ENCODE data around the gene BAG3. TPM values are rescaled to one million over a fixed set of nuclear protein-coding genes. Genes with fewer than 3 reads are reported as not detected.
"Not testable (repeated sequence)": the region's sequence is repeated elsewhere in the genome, so short reads cannot be mapped to it uniquely, and the experiment has no call there.

Gene BAG3
- 10 to 100 TPM; 27.1 to 27.6 TPM for total RNA-seq

DNA sequence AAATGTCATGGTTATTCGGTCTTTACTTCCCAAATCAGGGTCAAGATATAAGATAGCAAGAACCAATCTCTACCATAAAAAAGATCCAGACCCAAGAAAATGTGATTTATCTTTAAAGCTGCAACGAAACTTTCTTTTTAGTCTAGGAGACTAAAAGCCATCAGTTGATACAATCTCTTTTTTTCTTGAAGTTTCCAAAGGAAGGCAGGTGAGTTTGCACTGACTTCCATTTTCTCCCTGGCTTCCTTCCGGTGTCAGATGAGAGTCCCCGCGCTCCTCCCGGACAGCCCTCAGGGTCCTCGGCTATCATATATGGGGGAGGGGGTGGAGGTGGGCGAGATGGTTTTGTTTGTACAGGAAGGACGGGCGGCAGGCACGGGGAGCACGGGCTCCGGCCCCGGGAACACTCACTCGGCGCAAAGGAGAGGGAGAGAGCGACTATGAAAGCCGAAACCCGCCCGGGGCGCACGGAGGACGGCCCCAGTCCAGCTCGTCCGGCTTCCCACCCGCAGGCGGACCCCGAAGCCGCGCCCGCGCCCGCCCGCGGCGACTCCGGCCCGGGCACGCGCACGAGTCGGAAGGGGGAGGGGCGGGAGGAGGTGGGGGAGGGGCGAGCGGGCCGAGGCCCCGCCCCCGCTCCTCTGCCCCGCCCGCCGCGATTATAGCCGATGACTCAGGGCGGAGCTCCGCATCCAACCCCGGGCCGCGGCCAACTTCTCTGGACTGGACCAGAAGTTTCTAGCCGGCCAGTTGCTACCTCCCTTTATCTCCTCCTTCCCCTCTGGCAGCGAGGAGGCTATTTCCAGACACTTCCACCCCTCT is at the start of gene BAG3:
Gene BAG3 (plus strand): TSS at position 689 of the 822 bp plus-strand sequence. CDS start 296 bp downstream, outside the sequence.
- H3K9me3 Mint-ChIP-seq = peaks cover 3% of the 10 kb centered on the region
- H3K27ac Mint-ChIP-seq = peak within 1 kb of the TSS; percentile 98
- POLR2A ChIA-PET = no interaction called here
- H3K4me1 Mint-ChIP-seq = peaks cover 44% of the 10 kb centered on the region
- peaks cover 8% of the 10 kb centered on the region for H3K36me3 Mint-ChIP-seq (ENCODE audit: low read depth)
- H3K4me3 Mint-ChIP-seq = peak within 1 kb of the TSS; percentile 98
- CTCF ChIA-PET = interaction anchor here (1.0 to 1.6 kb wide), 4 partner anchors 13 to 58 kb away, joined by 3 to 7 read pairs (median 5); no protein-coding TSS in a partner anchor
- H3K27me3 Mint-ChIP-seq = peaks cover 3% of the 10 kb centered on the region
- peak; percentile 82 for DNase-seq

DNA sequence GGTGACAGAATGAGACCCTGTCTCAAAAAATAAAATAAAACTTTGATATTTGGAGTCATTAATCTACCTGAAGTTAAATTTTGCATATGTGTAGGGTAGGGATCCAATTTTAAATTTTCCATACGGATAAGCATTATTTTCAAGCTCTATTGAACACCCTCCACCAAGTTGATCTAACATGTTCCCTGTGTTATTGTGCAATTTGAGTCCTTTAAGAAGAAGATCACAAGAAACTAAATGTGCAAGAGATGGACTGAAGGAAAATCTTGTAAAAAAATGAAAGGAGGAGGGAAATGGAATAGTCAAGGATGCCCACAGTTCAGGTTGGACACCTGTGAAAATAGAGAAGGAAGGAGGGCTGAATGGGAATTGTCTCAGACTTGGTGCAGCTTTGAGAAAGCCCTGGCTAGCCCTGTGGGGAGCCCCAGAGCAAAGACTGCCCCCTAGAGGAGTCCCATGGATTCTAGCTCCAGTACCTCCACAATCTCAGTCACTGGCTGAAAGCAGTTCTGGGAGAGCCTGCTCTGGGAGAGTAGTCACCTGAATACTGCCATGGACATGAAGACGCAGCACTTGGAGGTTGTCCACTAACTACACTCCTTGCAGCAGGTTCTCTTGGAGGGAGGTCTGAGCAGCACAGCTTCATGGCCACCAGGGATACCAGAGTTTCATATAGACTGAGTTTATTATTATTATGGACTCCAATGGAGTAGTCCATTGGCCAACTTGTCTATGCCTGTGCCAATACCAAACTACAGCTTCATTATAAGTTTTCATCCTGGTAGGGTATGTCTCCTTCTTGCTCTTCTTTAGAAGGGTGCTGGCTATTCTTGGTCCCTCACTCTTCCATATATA is 48.7 kb upstream of the BAG3 start:
- Mint-ChIP-seq H3K36me3 (ENCODE audit: low read depth) (no peaks in the 10 kb centered on the region), H3K27me3 (no peaks in the 10 kb centered on the region), H3K27ac (no peak overlapping the region), H3K4me1 (peaks cover 13% of the 10 kb centered on the region), H3K9me3 (no peaks in the 10 kb centered on the region), H3K4me3 (no peak overlapping the region)
- DNase-seq = peak; percentile 61
- ChIA-PET POLR2A (no interaction called here), CTCF (interaction anchor here (0.6 to 1.8 kb wide), 16 partner anchors 9 to 331 kb away, joined by 3 to 7 read pairs (median 4); no protein-coding TSS in a partner anchor)

DNA sequence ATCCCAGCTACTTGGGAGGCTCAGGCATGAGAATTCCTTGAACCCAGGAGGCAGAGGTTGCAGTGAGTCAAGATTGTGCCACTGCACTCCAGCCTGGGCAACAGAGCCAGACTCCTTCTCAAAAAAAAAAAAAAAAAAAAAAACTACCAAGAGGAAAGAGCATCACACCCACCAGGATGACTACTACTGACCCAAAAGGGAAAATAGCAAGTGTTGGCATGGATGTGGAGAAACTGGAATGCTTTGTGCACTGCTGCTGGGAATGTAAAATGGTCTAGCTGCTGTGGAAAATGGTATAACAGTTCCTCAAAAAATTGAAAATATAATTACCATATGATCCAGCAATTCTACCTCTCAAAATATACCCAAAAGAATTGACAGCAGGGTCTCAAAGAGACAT is 46.7 kb upstream of the BAG3 start:
- POLR2A ChIA-PET = no interaction called here
- no peak for DNase-seq
- Mint-ChIP-seq H3K36me3 (ENCODE audit: low read depth) (no peaks in the 10 kb centered on the region), H3K27ac (no peak overlapping the region), H3K4me3 (no peak overlapping the region), H3K27me3 (no peaks in the 10 kb centered on the region), H3K4me1 (peaks cover 6% of the 10 kb centered on the region), H3K9me3 (no peaks in the 10 kb centered on the region)
- CTCF ChIA-PET = interaction anchor here (1.0 kb wide), 1 partner anchor 13 kb away, joined by 3 read pairs; no protein-coding TSS in a partner anchor

DNA sequence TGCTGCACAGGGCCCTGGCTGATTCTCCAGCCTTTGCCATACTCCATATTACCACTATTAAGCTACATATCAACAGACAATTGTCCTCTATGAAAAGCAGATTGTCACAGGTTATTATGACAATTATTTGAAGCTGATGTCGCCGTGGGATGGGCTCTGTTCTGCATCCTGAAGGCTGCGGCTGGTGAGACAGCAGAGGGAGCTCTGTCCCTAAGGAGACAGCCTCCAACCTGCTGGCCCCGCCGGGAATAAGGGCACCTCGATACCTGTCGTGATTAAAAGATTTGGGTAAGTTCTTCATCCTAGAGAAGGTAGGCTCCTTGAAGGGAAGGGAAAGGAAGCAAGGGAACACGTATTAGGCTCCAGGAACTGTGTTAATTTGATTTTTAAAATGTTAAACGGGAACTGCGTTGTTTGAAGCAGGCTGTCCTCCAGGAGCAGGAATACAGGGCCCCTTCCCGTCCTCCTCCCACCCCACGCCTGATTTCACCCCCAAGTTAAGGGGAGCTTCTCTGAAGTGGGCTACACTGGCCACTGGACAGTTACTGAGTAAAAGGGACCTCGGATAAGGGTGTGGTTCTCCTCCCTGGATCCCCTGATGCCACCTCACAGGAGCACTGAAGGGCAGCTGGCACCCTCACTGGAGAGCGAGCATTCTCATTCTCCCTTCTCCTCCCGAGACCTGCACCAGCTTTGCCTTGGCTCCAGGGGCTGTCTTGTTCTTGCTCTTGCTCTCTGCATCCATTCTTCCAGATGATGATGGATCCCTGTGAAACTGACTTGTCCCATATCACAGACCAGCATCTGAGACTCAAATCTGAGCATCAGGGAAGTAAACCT is 42.6 kb upstream of the BAG3 start:
- ChIA-PET CTCF (interaction anchor here (1.0 kb wide), 2 partner anchors 36 to 142 kb away, joined by 3 read pairs; no protein-coding TSS in a partner anchor), POLR2A (no interaction called here)
- DNase-seq = peak; percentile 18
- Mint-ChIP-seq H3K36me3 (ENCODE audit: low read depth) (no peaks in the 10 kb centered on the region), H3K27ac (no peak overlapping the region), H3K4me3 (no peak overlapping the region), H3K9me3 (peaks cover 6% of the 10 kb centered on the region), H3K4me1 (peaks cover 4% of the 10 kb centered on the region), H3K27me3 (peaks cover 3% of the 10 kb centered on the region)

DNA sequence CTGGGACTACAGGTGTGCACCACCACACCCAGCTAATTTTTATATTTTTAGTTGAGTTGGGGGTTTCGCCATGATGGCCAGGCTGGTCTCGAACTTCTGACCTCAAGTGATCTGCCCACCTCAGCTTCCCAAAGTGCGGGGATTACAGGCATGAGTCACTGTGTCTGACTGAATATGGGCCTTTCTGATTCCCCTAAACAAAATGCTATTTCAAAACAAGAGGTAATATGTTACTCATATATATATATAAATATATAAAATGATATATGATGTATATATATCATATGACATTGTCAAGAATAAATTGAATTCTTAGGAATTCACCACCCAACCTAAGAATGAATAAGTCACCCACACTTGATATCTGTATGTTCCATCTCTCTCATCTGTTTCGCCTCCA is 41.7 kb upstream of the BAG3 start:
- Mint-ChIP-seq H3K27me3 (peaks cover 3% of the 10 kb centered on the region), H3K27ac (no peak overlapping the region), H3K9me3 (peaks cover 6% of the 10 kb centered on the region), H3K36me3 (ENCODE audit: low read depth) (no peaks in the 10 kb centered on the region), H3K4me3 (no peak overlapping the region), H3K4me1 (peaks cover 4% of the 10 kb centered on the region)
- ChIA-PET POLR2A (interaction anchor here (0.6 to 0.7 kb wide), 2 partner anchors 40 to 1596 kb away, joined by 4 to 6 read pairs; no protein-coding TSS in a partner anchor), CTCF (interaction anchor here (0.6 kb wide), 1 partner anchor 503 kb away, joined by 5 read pairs; no protein-coding TSS in a partner anchor)
- DNase-seq = no peak

DNA sequence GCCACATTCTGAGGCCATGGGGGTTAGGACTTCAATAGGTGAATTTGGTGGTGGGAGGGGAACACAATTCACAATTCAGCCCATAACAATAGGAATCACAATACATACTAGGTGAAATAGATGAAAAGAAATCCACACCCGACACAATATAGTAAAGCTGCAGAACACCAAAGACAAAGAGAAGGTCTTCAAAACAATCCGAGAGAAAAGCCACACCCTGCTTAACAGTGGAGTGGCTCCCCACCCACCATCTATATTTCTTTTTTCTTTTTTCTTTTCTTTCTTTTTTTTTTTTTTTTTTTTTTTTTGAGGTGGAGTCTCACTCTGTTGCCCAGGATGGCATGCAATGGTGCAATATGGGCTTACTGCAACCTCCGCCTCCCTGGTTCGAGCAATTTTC is 39.7 kb upstream of the BAG3 start:
- H3K4me3 Mint-ChIP-seq = no peak overlapping the region
- no peaks in the 10 kb centered on the region for H3K36me3 Mint-ChIP-seq (ENCODE audit: low read depth)
- POLR2A ChIA-PET = no interaction called here
- no peak for DNase-seq
- peaks cover 6% of the 10 kb centered on the region for H3K9me3 Mint-ChIP-seq
- H3K27me3 Mint-ChIP-seq = peaks cover 3% of the 10 kb centered on the region
- H3K27ac Mint-ChIP-seq = no peak overlapping the region
- peaks cover 4% of the 10 kb centered on the region for H3K4me1 Mint-ChIP-seq
- CTCF ChIA-PET = interaction anchor here (1.1 kb wide), 1 partner anchor 9 kb away, joined by 4 read pairs; no protein-coding TSS in a partner anchor

DNA sequence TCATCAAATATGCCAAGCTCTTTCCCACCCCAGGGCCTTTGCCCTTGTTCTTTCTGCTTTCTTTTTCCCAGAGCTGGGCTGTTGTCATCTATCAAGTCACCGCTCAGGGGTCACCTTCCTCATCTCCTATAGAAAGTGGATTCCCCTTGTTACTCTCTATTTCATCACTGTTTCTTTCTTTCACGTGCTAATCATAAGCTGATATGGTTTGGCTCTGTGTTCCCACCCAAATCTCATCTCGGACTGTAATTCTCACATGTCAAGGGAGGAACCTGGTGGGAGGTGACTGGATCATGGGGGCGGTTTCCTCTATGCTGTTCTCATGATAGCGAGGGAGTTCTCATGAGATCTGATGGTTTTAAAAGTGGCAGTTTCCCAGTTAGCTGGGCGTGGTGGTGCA is 37.4 kb upstream of the BAG3 start:
- CTCF ChIA-PET = interaction anchor here (0.6 to 1.7 kb wide), 4 partner anchors 11 to 157 kb away, joined by 3 to 7 read pairs (median 3); no protein-coding TSS in a partner anchor
- Mint-ChIP-seq H3K27ac (no peak overlapping the region), H3K4me1 (no peaks in the 10 kb centered on the region), H3K27me3 (peaks cover 3% of the 10 kb centered on the region), H3K9me3 (peaks cover 6% of the 10 kb centered on the region), H3K4me3 (no peak overlapping the region), H3K36me3 (ENCODE audit: low read depth) (no peaks in the 10 kb centered on the region)
- DNase-seq = no peak
- POLR2A ChIA-PET = no interaction called here

DNA sequence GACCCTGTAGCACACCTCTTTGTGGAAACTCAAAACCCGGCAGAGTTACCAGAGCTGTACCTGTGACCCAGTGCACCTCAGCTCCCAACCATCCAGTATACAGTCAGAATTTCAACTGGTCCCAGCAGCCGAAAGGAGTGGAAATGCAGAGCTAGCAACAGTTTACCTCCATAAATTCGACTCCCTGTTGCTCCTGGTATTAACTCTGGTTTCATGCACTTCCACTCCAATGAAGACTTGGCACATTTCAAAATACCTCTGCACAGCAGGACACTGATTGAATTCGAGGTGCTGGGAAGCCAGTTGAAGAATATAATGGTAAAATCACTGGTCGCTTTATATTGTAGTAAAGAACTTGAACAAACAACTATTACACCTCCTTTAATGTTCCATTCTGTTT is 36.5 kb upstream of the BAG3 start:
- Mint-ChIP-seq H3K4me1 (no peaks in the 10 kb centered on the region), H3K9me3 (peaks cover 6% of the 10 kb centered on the region), H3K27me3 (peaks cover 3% of the 10 kb centered on the region), H3K36me3 (ENCODE audit: low read depth) (no peaks in the 10 kb centered on the region), H3K27ac (no peak overlapping the region), H3K4me3 (no peak overlapping the region)
- no peak for DNase-seq
- ChIA-PET POLR2A (no interaction called here), CTCF (interaction anchor here (1.1 to 1.7 kb wide), 2 partner anchors 12 to 13 kb away, joined by 3 to 7 read pairs; no protein-coding TSS in a partner anchor)

DNA sequence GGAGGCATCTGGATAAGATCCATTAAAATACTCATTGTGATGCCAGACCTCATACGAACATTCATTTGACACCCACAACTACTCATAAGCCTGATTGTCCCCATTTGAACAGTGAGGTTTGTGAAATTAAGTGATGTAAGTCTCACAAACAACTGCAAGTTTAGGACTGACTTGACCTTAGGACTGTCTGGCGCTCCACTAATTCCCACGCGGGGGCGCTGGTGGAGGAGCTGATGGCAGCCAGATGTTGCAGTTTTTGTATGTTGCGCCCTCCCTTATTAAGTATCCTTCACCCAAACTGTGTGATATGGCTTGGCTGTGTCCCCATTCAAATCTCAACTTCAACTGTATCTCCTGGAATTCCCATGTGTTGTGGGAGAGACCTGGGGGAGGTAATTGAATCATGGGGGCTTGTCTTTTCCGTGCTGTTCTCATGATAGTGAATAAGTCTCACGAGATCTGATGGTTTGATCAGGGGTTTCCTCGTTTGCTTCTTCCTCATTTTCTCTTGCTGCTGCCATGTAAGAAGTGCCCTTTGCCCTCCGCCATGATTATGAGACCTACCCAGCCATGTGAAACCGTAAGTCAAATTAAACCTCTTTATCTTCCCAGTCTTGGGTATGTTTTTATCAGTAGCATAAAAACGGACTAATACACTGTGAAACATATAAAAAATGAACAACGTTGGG is 34.2 kb upstream of the BAG3 start:
- Mint-ChIP-seq H3K27me3 (no peaks in the 10 kb centered on the region), H3K36me3 (ENCODE audit: low read depth) (no peaks in the 10 kb centered on the region), H3K27ac (no peak overlapping the region), H3K9me3 (no peaks in the 10 kb centered on the region), H3K4me1 (peaks cover 9% of the 10 kb centered on the region), H3K4me3 (no peak overlapping the region)
- ChIA-PET CTCF (interaction anchor here (0.9 to 1.3 kb wide), 2 partner anchors 12 to 750 kb away, joined by 3 read pairs; no protein-coding TSS in a partner anchor), POLR2A (no interaction called here)
- DNase-seq = no peak

DNA sequence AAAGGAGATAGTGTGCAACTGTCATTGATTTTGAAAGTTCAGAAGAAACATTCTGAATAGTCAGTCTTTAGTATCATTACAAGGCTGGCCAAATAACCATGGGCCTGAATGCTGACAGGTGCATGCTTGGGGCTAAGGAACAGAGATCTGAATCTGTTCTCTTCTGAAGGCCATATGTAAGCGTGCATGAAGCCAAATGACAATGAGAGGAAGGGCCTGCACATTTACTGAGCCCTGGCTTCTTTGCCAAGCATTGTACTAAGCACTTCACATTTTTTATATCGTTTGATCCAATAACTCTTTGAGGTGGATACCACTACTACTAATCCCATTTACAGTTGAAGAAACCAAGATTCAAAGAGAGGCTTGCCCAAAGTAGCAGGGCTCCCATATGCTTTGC is 32.0 kb upstream of the BAG3 start:
- Mint-ChIP-seq H3K4me3 (no peak overlapping the region), H3K9me3 (no peaks in the 10 kb centered on the region), H3K36me3 (ENCODE audit: low read depth) (no peaks in the 10 kb centered on the region), H3K4me1 (peaks cover 9% of the 10 kb centered on the region), H3K27ac (no peak overlapping the region), H3K27me3 (no peaks in the 10 kb centered on the region)
- POLR2A ChIA-PET = no interaction called here
- DNase-seq = no peak
- CTCF ChIA-PET = interaction anchor here (1.2 kb wide), 1 partner anchor 12 kb away, joined by 3 read pairs; no protein-coding TSS in a partner anchor

DNA sequence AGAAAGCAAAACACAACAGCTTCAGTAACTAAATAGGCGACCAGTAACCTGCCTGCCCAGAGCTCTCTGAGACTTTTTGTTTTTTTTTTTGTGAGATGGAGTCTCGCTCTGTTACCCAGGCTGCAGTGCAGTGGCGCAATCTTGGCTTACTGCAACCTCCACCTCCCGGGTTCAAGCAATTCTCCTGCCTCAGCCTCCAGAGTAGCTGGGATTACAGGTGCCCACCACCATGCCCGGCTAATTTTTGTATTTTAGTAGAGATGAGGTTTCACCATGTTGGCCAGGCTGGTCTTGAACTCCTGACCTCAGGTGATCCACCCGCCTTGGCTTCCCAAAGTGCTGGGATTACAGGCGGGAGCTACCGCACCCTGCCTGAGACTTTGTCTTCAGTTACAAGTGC is 31.4 kb upstream of the BAG3 start:
- POLR2A ChIA-PET = not testable (repeated sequence)

More for the DNA sequence above, 31.4 kb upstream of the BAG3 start:
- CTCF ChIA-PET = interaction anchor here (1.2 kb wide), 1 partner anchor 31 kb away, joined by 3 read pairs; the partner anchor contains the start of gene BAG3
- H3K27ac Mint-ChIP-seq; H3K9me3 Mint-ChIP-seq; H3K36me3 Mint-ChIP-seq (ENCODE audit: low read depth); DNase-seq; H3K4me1 Mint-ChIP-seq; H3K27me3 Mint-ChIP-seq; H3K4me3 Mint-ChIP-seq: not testable (repeated sequence)

All from activated CD4-positive, alpha-beta T cell treated with anti-CD3 and anti-CD28 coated beads, Interleukin-2, amount 10 ng/mL, durations not matched to agents 7 days and 5 days (primary cell).